Stimulated activated CD8-positive, alpha-beta memory T cell treated with anti-CD3 and anti-CD28 coated beads, Interleukin-15, amount 100 ng/mL, for 24 hours (primary cell): ENCODE results near the gene ERG.

Source experiments
- DNase-seq: peaks from one replicate; pipeline ENCODE4 v3.0.0-alpha.2; 2020; ENCODE audit warnings: low read depth

ERG gene

GRCh38 chr21:38389896-38390295, 108.4 kb downstream of the ERG start:
- no peak for DNase-seq

- no peak for DNase-seq
Observed at GRCh38 chr21:38389354-38389676, 109.0 kb downstream of the ERG start.

DNA sequence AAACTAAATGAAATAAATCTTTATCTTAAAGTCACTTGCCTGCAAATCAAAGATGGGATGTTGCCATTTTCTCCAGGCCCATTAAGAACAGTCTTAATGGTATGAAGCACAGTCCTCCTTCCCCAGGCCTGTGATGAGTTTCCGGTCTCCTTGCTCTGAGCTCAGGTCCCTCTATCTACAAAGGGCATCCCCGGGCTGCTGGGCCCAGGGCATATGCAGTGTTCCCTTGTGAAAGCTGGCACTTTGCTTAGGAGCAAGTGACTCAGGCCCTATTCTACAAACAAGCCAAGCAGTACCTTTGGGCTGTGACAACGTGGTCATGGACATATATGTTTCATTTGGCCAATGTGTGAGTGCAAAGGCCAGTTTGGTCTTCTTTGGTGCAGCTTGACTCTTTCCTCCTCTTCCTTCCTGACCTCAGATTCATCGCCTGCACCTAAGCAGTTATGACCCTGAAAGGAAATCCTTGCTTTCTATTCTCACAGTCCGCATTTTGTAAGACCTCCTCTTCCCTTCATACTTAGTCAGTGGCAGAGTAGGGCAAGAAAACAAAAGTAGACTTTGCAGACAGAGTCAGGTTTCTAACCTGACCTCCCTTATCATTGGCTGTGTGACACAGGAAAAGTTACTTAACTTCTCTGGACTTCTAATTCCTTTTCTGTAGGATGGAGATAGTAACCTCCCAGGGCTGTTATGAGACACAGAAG, 109.5 kb downstream of the ERG start:
- DNase-seq: no peak

DNA sequence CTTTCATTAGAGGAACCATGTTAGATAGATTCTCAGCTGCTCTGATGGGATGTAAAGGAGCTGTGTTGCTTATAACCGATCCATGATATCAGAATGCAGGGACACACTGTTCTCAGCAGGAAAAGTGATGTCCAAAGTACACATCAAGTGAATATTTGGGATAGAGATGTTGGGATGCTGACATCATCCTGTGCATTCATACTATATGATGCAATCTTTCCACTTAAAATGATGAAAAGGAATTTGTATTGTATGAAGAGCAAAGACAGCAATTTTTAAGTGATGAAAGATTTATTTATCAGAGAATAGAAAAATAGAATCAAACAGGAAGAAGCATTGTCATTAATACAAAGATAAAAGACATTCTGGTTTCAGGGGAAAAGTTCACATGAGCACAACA, 110.1 kb downstream of the ERG start:
- no peak for DNase-seq

DNA sequence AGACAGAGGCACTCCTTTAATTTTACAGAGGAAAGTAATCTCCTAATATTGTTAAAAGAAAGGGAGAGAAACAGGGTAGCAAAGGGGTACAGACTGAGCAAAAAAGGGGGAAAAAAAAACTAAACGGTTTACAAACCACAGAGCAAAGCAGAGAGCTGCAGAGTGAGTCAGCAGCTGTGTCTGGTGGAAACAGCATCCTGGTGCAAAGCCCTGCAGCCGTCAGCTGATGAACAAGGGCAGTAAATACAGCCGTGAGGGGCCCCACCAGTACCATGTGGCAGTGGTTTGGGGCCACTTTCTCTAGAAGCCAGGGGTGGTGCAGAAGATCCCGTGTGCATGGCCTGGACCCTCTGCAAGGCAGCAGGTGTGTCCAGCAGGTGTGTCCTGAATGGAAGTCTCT, 111.3 kb downstream of the ERG start:
- DNase-seq: no peak

DNA sequence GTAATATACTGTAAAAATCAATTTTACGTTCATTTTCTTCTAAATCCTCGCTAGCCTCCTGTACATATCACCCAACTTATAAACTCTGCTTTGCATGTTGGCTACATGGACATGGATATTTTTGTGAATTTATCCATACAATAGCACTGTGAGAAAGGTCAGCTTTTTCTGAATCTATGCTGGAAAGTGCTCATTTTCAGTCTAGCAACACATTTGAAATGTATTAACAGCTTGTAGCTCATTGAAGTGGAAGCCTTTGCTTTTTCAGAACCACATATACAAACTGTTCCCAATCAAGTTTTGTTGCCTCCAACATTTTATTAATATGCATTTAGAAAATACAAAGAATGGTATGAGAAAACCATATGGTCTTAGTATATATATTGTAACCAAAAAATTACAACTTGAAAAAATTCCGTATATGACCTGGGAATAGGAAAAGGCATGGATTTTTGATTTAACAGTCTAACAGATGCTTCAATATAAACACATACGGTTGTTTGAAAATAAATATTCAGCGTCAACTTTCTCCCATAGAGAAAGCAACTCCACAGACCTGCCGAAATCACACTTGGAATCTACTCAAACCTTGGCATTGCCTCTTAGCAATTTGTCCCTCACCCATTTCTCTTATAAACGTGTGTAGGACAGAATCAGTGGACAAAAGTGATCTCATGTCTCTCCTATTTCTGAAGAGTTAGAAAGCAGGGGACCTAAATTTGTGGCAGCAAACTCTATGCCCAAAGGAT, 112.7 kb downstream of the ERG start:
- no peak for DNase-seq

DNA sequence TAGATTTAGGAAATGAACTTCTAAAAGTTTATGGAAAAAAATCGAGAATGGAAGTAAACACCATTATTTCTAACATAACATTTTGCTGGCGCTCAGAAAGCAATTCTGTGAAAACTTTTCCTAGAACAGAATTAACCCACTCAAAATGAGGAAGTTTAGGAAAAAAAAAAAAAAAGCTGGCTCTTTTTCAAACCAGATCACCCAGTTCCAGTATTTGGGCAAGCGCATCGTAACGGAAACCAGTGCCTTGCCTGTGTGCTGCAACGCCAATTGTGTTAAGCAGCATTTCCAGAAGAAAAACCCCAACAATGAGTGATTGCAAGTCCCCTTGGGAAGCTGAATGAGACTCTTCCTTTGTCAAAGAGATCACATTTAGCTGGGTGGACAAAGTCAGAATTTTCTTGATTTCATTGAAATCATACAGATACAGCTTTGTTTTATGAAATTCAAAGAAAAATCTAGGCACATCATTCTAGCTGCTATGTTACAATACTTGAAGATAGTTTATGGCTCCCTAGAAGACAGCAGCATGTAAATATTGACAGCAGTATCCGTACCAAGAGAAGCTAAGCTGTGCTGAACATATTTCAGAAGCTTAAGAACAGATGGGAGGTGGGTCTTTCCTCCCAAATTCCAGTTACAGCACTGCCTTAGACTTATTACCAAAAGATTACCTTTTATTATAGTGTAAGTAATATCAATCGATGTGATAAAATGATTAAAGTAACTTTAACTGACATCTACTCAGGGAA, 113.4 kb downstream of the ERG start:
- DNase-seq: no peak

GRCh38 chr21:38384238-38384560, 114.1 kb downstream of the ERG start:
- DNase-seq: no peak

DNA sequence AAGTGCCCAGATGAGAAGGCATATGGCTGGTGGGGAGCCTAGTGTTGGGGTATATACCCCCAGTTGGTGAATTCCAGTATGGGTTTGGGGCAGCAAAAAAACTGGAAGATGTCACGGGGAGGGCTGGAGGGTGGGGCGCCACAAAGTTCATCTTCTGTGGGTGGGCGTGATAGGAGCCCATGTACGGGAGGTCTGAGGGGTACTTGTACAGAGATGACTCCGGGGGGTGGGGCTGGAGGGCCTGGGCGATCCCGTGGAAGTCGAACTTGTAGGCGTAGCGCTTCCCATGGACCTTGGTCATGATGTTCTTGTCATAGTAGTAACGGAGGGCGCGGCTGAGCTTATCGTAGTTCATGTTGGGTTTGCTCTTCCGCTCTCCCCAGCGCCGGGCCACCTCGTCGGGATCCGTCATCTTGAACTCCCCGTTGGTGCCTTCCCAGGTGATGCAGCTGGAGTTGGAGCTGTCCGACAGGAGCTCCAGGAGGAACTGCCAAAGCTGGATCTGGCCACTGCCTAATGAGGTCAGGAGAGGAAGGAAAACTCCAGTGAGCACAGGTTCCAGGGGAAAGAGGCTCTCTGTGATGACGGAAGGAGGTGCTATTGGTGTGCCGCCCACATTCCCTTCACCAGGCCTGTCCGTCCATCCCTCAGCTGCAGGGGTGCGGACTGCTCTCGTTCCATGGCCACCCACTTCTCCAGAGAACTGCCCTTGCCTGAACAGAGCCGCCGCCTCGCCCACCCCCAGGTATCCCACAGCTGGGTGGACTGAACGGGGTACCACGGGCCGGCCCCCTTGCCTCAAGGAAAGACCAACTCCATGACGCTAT, 114.7 kb downstream of the ERG start:
- DNase-seq: no peak

DNA sequence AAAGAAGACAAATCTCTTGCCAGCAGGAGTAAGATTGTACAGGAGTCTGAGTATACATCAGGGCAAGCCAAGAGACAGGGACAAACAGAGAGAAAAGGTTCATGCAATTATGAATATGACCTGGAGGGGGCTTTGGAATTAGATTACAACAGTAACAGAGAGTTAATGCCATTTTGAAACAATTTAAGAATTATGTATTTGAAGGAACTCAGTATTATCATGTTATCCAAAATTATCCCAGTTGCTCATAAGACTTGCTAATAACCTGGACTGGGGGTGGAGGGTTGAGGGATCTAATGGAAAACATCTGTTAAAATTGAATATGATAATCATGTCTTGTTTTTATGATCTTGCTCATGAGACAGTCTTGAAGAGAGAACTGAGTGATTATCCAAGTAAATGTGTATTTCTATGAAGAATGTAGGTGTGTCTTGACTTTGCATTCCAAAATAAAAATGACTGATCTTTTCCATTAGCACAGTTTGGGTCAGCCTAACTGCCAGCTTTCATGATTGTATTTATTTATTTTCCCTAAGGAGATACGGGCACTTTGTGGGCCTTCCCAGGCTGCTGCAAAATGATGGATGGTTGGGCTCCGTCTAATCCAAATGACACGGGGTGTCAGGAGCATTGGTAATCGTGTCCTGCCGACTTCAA, 117.7 kb downstream of the ERG start:
- DNase-seq: no peak

DNA sequence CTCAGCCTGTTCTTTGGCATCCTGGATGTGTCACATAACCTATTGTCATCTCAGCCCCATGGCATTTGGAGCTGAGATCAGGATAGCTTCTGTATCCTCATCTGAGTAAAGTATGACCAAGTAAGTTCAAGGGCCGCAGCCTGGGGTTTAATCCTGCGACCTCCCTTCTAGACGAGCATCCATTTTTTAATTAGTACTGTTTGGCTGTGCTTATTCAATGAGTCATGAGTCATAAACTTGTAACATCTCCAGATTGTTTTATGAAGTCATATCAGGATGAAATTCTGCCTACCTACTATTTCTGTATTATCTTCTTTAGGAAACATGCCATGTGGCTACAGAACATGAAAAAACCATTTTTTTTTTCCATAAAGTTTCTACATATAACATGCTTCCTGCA, 119.1 kb downstream of the ERG start:
- DNase-seq: no peak

DNA sequence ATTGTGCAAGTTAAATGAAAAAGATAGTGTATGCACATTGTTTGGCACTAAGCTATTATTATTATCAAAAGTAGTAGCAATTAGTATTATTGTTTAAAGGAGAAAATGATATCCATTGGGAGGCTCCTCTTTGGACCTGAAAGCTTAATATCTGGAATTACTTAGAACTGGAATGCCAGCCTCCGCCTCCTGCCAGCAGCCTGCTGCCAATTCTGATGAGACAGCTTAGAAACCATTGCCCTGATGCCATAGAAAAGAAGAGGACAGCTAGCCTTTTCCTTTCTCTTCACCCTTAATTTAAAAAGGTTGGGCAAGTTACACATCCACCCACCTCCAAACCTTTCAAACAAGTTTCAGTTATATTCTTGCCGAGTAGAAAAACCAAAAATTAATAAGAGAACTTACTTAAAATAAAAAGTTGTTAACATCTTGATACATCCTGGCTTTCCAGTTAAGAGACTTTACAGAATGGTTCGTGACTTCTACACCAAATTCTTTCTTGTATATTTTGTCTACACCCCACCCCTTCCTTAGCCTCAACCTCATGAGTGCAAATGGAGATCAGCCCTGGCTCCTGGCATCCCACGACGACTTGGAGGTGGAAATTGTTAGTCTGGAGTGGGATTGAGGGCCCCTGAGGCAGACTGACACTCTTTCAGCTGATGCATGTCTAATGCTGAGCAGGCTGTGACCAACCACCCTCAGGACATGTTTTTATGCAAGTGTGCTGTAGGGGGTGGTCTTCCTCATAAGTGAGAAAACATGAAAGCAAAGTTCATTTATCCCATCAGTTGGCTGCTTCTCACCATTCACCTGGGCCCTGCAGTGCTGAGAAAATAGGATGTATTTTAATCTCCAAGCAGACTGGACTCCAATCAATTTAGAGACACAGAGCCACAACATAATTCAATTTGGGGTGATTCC, 120.8 kb downstream of the ERG start:
- DNase-seq: no peak

DNA sequence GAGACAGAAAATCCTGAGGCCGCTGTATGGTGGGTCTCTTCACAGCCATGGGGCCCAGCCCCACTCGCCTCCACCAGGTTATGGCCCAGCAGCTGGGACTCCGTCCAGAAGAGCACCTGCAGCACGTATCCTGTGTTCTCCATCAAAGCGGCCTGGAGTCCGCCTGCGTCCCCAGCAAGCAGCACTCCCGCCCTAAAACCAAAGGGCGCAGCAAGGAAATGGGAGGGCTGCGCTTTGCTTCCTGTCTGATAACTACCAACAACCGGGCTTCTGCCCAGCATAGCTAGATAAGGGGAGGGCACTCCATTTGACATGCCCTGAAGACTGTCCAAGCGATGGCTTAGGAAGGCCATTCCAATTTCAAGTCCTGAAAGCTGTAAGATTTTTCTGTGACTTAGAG, 121.6 kb downstream of the ERG start:
- DNase-seq: no peak

DNA sequence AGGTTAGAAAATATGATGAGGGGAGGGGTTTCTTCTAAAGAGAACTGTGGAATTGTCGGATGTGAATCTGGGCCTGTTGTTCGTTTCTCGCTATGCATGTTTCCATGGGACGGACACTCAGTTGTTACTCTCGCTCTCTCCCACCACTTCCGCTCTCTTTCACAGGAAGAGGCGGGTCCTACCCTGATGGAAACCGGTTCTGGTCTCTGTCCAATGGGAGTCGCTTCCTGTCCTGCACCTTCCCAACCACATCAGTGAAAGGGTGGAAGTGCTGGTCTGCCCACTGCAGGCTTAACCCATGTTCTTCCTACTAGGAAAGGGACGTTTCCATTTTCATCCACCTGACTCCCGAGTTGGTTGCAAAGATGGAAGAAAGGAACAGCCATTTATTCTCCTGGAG, 122.0 kb downstream of the ERG start:
- no peak for DNase-seq

- no peak for DNase-seq
Observed at GRCh38 chr21:38367646-38368045, 130.6 kb downstream of the ERG start.

DNA sequence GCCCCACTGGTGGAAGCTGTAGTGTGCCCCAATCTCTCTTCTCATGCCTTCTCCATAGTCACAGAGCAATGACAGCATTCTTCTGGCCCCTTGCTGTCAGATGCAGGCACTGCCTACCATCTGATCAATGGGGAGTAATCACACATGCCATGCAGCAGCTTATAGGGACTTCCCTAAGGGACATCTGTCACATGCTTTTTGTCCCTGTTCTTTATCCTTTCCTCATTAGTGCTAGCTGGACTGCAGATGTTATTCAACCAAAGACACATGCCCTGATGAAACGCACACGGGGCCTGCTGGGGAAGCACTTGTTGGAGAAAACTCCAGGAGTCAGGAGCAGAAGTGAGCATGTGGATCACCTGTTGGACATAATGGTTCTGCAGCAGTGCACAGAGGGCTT, 132.8 kb downstream of the ERG start:
- no peak for DNase-seq

DNA sequence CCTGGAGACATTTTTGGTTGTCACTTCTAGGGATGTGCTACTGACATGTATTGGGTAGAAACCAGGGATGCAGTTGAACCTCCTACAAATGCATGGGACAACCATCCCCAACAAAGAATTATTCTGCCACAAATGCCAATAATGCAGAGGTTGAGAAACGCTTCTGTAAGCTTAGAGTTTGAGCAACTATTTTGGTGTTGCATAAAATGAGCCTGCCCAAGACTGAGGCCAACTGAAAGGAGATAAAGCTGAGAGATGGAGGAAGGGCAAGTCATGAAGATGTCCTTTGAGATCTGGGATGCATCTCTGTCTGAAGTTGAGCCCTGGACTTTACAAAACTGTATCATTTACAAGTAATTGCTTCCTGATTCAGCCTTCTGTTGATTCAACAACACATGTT, 134.6 kb downstream of the ERG start:
- no peak for DNase-seq

- no peak for DNase-seq
Observed at GRCh38 chr21:38361324-38361723, 137.0 kb downstream of the ERG start.

DNA sequence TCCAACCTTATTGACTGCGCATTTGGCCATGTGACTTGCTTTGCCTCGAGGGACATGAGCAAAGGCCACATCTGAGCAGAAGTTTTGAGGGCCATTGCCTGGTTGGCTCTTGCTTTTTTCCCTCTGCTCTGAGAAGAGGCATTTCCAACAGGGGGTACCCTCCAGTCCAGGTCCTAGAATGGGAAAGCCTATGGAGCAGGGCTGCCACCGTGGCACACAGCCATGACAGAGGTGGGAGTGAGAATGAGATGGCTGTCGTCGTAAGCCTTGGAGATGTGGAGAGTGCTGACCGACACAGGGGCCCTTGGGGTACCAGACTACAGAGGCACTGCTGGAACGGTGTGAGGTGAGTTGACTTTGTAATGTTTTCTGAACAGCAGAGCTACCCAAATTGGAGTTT, 138.4 kb downstream of the ERG start:
- no peak for DNase-seq

DNA sequence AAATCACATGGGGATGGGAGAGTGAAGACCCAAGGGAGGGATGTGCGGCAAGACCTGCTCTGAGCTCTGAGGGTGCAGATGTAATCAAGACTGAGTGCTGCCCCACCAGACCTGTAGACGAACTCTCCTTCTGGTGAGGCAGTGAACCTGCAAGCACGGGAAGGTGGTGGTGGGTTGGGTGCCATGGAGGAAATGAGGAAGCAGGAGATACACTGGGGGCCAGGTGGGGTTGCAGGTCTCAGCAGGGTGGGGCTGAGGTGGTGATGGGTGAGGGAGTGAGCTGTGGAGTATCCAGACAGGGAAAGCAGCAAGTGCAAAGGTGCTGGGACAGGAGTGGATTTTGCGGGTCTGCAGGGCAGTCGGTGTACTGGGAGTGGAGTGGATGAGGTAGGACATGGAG, 139.2 kb downstream of the ERG start:
- DNase-seq: no peak

GRCh38 chr21:38358666-38359065, 139.6 kb downstream of the ERG start:
- no peak for DNase-seq
